Right ventricle myocardium superior (tissue), 1 donor: ENCODE measurements around the gene CD63. TPM values are rescaled to one million over a fixed set of nuclear protein-coding genes. Genes with fewer than 3 reads are reported as not detected.
"Not testable (repeated sequence)": the region's sequence is repeated elsewhere in the genome, so short reads cannot be mapped to it uniquely, and the experiment has no call there.

Experiments used
- ATAC-seq: fragments of 200-7000 bp; cut with Tn5 transposase; one replicate; pipeline ENCODE4 v1.9.1; 2020; ENCODE audit warnings: mild to moderate bottlenecking; ENCODE audit not compliant: poor library complexity
- DNase-seq: peaks from one replicate; pipeline ENCODE4 v3.0.0-alpha.2; 2020
- intact Hi-C: fragments of 100-400 bp; cut with DNase I; formaldehyde crosslinking; loops from one replicate; pipeline ENCODE4 v1.11.2; 2022
- long read RNA-seq: library from polyadenylated mRNA; unstranded; transcript quantifications from one replicate; pipeline ENCODE4 v2.0.0, GENCODE V29; 2021
- total RNA-seq: library from RNA; stranded (reverse); fragmentation: NEBNext Ultra II Directional; extraction: Animal tissue kit (Norgen Biotek cat#: 25700); gene quantifications from one replicate; pipeline ENCODE4 v1.2.1, GENCODE V29; 2021
- donor health status: DM: no; HTN: yes; CAD: no; lungs with severe emphysema.

Gene CD63, protein sequence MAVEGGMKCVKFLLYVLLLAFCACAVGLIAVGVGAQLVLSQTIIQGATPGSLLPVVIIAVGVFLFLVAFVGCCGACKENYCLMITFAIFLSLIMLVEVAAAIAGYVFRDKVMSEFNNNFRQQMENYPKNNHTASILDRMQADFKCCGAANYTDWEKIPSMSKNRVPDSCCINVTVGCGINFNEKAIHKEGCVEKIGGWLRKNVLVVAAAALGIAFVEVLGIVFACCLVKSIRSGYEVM
- total RNA-seq: 723 TPM
- long read RNA-seq, transcript CD63-201 (8 exons, 1,070 nt): major isoform, 250 of 263 reads
- long read RNA-seq, transcript CD63-208 (8 exons, 1,233 nt): minor isoform, 5 of 263 reads
- long read RNA-seq, partial matches to known transcripts: 3 of 263 reads
- long read RNA-seq, other reads (novel, unspliced or antisense): 2 of 263 reads

DNA sequence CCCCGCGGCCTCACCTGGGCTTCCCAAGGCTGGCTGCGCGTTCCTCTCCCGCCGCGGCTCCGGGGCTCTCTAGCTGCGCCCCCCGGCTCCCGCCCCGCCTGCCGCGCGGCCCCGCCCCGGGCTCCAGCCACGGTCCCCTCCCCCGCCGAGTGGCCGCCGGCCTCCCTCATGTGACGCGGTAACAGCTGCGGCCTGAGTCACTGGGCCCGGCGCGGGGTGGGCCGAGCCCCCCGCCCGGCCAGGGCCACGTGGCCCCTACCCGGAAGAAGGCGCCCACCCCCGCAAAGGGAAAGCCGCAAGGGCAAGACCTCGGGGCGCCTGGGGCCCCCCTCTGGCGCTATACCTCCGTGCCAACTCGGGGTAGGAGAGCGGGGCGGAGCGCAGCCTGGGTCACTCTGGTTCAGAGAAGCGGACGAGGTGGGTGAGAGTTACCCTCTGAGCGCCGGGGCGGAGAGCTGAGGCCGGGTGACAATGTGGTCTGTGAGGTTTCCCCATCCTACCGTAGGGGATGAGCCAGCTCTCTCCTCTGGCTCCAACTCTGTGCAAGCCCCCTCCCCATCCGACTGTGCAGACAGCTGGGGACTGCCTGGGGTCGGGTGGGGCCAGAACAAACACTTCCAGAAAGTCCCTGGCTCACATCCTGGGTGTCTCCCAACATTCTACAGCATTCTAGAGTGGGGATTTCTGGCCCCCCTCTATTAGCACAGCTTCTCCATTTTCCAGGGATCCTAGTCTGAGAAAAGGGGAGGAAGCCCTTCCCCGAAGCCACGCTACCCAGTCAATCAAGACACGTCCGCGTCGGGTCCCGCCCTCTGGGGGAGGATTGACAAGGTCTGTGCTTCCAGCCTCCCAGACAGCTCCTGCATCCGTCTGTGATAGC is at the start of gene CD63:
CD63 (minus strand) TSS at position 71 of the 880 bp plus-strand sequence. CDS start 668 bp downstream, outside the sequence.
- ATAC-seq (peak; percentile 90), DNase-seq (peak; percentile 95)
- intact Hi-C loops: no loop called here

DNA sequence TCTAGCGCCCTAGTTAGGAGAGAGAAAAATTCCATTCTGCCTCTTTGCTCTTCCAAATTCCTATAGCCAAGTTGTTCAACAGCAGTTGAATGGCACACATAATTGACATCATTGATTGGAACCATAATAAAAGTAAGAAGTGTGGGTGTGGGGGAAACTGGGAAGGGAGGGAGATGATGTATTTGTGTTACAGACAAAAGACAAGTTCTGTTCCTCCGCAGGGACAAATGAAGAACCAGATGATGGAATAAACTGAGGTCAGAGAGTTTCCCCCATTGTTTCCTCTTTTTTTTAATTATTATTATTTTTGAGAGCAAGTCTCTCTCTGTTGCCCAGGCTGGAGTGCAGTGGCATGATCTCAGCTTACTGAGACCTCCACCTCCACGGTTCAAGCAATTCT is 49.0 kb upstream of the CD63 start:
- intact Hi-C loops: no loop called here
- DNase-seq (no peak), ATAC-seq (no peak)

DNA sequence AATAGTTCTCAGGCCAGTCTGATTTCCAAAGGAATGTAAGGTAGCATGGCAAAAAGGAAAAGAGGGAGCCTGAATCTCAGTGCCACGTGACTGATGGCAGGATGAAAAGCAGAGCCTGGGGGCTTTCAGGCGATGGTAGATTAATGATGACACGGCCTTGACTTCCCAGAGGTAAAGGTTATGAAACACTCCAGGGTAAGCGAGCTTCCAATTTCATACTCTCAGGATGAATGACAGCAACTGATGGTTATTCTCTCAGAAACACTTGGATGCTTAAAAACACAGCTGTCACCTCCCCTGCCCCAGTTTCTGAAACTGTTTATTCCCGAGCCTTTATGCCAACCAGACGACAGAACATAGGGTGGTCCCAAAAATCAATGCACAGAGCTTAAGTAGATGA is 42.9 kb upstream of the CD63 start:
- intact Hi-C loops: no loop called here
- no peak for ATAC-seq
- no peak for DNase-seq

DNA sequence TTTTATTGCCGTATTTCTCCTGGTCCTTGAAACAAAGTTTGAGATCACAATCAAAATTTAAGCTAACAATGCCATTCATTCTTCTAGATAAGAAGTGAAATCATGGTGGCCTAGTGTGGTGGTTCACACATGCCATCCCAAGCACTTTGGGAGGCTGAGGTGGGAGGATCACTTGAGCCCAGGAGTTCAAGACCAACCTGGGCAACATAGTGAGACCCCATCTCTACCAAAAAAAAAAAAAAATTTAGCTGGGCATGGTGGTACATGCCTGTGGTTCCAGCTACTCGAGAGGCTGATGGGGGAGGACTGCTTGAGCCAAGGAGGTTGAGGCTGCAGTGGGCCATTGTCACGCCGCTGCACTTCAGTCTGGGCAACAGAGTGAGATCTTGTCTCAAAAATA is 38.3 kb upstream of the CD63 start:
- no peak for DNase-seq
- intact Hi-C loops: no loop called here
- no peak for ATAC-seq

DNA sequence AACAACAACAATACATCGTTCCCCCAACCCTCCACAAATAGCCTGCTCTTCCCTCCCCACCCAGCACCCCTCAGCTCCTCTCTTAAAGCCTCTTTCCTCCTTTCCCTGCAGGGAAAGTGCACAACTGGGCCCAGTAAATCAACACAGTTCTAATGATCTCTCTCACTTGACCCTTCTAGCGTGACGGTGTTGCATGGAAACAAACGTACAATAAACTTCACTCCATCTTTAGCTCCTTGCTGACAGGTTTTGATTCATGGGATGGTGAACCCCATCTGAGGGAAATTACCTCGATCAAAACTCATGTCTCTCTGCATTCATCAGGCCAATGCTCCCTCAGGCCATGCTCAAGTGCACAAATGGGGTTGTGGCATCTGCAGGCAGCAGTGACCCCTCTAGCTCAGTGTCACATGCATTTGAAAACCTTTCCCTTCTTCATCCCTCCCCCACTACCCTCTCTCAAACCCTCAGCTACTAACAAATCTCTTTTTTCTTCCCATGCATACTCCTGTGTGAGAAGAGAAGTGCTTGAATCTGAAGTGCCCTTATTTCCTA is 37.0 kb upstream of the CD63 start:
- intact Hi-C loops: no loop called here
- no peak for DNase-seq
- no peak for ATAC-seq

DNA sequence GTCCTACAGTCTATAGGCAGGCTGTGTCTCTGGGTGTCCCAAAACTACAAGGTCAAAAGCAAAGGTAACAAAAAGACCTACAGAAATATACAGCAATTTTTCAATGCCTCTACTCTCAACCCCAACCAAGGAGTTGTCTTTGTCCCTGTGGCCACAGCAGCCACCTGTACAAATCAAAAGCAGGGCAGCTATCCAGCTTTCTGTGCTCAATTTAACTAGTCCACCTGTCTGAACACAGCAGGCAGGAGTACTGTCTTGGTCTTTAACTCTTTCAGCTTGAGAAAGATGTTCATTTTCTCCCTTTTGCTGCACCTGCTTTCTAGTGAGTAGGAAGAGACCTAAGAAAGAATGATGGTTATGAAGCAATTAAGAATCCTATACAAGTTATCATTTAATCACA is 33.8 kb upstream of the CD63 start:
- ATAC-seq (no peak), DNase-seq (no peak)
- intact Hi-C loops: no loop called here

DNA sequence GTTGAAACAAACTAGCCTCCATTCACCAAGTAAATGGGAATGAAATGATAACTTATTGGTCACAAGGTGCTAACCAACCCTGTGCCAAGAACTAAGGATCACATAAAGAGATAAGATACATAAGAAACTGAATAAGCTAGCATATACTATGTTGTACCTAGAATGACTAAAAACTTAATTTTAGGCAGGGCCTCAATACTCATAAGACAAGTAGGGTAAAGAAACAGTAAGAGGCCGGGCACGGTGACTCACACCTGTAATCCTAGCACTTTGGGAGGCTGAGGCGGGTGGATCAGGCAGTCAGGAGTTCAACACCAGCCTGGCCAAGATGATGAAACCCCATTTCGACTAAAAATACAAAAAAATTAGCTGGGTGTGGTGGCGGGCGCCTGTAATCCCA is 31.9 kb upstream of the CD63 start:
- no peak for DNase-seq
- no peak for ATAC-seq
- intact Hi-C loops: no loop called here

DNA sequence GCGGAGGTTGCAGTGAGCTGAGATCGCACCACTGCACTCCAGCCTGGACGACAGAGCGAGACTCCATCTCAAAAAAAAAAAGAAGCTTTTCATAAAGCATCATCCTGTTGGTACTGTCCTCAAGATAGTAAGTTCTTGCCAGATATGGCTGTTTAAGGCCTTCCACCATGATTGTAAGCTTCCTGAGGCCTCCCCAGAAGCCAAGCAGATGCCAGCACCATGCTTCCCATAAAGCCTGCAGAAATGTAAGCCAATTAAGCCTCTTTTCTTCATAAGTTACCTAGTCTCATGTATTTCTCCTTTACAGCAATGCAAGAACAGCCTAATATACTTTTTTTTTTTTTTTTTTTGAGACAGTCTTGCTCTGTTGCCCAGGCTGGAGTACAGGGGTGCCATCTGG is 29.8 kb upstream of the CD63 start:
- intact Hi-C loops, ATAC-seq, DNase-seq: not testable (repeated sequence)

DNA sequence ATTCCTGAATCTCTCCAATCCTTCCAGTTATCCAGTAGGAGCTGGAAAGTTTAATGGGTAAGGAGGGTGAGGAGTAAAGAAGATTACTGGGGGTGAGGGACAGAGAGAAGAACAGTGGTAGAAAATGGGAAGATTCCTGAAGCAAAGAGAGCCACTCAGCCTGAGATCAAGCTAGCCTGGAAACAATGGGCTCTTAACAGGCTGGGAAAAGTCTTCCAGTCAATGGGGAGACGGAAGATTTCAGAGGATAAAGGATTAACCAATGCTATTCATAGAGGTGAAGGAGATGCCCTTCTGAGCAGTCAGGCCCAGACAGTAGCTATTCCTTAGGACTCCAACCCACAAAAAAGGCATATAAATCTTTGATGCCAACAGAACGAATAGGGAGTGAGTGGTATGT is 28.9 kb upstream of the CD63 start:
- no peak for DNase-seq
- intact Hi-C loops: no loop called here
- ATAC-seq: no peak

DNA sequence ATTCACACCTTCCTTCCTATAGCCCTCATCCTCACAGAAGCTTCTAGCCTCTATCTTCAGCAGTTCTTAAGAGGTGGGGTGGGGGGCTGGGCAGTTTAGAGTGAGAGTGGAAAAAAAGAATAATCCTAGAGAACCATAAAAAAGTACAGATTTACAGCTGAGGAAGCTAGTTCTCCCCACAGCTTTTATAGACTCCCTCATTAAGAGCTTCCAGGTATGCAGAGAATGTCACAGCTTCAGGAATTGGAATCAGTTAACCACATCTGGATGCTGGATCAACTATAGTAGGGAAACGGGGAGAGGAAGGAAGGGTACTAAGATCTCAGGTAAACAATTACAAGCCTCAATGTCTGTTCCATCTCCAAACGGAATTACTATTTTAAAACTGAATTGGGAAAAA is 26.4 kb upstream of the CD63 start:
- DNase-seq: no peak
- intact Hi-C loops: no loop called here
- no peak for ATAC-seq

DNA sequence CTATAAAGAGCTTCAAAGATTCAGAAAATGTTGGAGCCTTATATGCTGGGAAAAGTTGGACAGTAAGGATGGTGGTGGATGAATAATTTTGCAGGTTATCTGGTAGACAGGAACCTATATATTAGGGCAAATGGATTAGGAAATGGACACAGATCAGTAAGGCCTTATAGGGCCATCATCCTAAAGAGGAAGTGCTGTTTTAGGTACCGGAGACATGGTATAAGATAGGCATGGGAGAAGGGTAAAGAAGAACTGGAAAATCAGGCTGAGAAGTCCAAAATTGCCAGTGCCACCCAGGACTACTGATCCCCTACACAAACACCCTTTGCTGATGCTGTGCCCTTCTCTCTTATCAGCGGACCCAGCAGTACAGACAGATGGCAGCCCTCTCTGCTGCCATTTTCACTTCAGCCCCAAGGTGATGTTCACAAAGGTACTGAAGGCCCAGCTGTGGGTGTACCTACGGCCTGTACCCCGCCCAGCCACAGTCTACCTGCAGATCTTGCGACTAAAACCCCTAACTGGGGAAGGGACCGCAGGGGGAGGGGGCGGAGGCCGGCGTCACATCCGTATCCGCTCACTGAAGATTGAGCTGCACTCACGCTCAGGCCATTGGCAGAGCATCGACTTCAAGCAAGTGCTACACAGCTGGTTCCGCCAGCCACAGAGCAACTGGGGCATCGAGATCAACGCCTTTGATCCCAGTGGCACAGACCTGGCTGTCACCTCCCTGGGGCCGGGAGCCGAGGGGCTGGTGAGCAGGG is 19.6 kb upstream of the CD63 start:
- ATAC-seq (no peak), DNase-seq (no peak)
- intact Hi-C loops: loop anchor here (10.0 kb wide), 1 partner anchor 46 kb away; no protein-coding TSS in a partner anchor

DNA sequence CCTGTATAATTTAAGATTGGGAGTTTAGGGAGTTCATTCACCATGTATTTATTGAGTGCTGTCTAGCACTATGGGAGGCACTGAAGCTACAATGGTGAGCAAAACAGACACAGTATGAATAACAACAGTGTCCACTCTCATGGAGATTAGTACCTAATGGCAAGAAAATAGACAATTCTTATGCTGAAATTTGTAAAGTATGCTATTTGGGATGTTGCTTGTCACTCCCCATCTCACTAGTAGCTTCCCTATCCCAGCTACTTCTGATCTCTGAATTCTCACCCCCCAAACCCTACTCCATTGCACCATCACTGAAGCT is 18.1 kb upstream of the CD63 start:
- no peak for DNase-seq
- intact Hi-C loops: loop anchor here (10.0 kb wide), 1 partner anchor 48 kb away; no protein-coding TSS in a partner anchor
- no peak for ATAC-seq

DNA sequence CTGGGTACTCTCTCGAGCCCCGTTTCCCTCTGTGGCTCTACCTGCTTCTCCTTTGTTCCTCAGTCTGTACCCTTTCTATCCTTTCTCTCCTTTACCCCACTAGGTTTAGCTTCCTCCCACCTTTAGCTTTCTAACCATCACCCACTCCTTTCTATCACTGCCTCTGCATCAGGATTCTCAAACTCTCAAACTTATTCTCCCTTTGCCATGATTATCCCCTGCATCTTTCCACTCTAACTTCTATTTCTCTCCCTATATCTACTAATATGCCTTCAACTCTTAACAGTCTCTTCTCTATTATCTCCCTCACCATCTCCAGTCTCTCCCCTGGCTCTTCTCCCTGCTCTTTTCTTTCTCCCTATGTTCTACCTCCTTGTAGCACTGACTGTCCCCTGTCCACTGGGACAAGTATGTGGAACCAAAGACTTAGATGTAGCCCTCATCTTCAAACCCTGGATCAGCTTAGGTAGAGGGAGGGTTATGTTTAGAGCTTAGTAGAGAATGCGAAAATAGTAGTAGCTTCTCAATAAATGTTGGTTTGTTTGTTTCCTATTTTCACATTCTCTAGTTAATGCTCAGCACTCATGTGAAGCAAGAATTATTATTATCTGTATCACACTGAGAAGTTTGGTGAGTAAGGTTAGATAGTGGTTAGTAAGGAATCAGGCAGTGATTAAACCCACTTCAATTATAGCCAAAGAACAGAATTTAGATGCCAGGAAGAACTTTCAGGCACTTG is 17.5 kb upstream of the CD63 start:
- intact Hi-C loops: loop anchor here (10.0 kb wide), 1 partner anchor 48 kb away; no protein-coding TSS in a partner anchor
- DNase-seq: no peak
- no peak for ATAC-seq

DNA sequence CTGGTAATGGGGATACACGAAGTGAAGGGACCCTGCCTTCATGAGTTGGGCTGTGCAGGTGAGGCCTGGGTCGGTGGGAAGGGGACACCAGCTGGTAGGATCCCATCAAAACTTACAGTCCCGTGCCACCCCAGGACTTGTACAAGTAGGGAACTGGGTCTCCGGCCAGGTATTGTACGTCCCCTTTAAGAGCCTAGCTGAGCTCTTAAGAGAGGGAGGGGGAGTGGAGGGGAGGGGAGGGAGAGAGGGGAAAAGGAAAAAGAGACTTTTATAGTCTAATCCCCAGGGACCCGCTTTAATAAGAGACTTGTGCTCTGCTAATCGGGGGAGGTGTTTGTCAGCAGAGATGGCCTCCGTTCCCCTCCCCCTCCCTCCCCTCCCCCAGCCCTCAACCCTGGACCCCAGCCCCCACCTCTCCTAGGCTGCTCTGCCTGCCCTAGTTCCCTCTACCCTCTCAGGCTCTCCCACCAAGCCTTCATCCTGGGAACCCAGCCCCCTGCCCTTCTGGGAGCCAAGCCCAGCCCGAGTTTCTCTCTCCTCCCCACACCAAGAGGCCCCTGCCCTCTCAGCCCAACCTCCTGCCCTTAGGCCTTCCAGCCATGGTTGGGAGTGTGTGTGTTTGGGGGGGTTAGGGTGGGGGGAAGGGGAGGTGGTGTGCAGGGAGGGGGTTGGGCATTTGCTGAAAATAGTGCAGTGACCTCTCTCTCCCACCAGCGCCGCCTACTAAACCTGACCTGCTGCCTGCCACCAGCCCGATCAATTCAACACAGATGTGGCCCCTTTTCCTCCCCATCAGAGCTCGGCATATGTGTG is 16.8 kb upstream of the CD63 start:
- ATAC-seq (peak; percentile 33), DNase-seq (no peak)
- intact Hi-C loops: loop anchor here (10.0 kb wide), 1 partner anchor 49 kb away; no protein-coding TSS in a partner anchor

DNA sequence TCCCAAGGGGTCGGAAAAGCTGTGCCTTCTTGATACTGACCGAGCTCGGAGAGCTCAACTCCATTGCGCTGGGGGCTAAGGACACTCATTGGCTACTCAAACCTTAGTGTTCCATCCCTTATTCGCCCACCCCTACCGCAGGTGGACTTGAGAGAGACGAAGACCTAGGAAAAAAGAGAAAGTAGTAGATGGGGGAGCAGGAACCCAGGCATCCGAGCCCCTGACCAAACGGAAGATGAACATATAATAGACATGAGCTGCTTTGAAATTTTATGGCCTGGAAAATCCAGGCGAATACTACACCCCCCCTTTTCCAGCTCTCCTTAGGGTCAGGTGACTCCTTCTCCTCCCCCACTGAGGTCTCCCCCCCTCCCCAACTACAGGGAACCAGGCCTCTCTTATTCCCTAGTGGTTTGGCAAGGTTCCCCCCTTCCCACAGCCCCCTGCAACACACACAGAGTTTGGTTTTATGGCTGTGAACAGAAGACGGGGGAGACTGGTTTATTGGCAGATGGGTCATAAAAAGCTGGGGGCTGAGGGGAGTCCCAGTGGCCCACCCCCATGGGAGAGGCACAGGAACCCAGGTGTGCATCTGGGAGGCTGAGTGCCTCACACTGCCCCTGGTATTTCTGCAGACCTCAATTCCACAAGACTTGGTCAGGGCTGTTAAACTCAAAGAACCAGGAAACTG is 15.7 kb upstream of the CD63 start:
- intact Hi-C loops: loop anchor here (5.0 to 10.0 kb wide), 2 partner anchors 50 to 193 kb away; no protein-coding TSS in a partner anchor
- DNase-seq (no peak), ATAC-seq (no peak)
